ENCODE data around the gene PHC2. TPM values are rescaled to one million over a fixed set of nuclear protein-coding genes. Genes with fewer than 3 reads are reported as not detected.

The PHC2 gene
- total RNA-seq, 1 donor, result 85.4 TPM

- Histone ChIP-seq H3K36me3 (ENCODE audit: insufficient read depth, low read length) (no peaks in the 10 kb centered on the region), H2AFZ (ENCODE audit: low read length) (peak overlapping the region; percentile 42), H3K27ac (ENCODE audit: low read depth, low read length) (peak overlapping the region; percentile 89), H3K4me2 (ENCODE audit: insufficient read depth, low read length) (peak overlapping the region; percentile 75), H3K27me3 (ENCODE audit: insufficient read depth, low read length) (no peaks in the 10 kb centered on the region), H3K4me3 (ENCODE audit: insufficient read depth, low read length) (peak overlapping the region; percentile 40), H4K20me1 (ENCODE audit: insufficient read depth, low read length) (no peaks in the 10 kb centered on the region), H3K9me3 (ENCODE audit: low read depth, low read length) (no peaks in the 10 kb centered on the region), H3K4me1 (ENCODE audit: insufficient read depth, low read length) (peaks cover 25% of the 10 kb centered on the region), H3K79me2 (ENCODE audit: insufficient read depth, low read length) (peaks cover 70% of the 10 kb centered on the region)
- peak; percentile 74 for DNase-seq (ENCODE audit: insufficient read length, low spot score, missing footprints)
- no peak for TF ChIP-seq CTCF (IDR thresholded peaks at IDR 0.05; ENCODE audit: extremely low read depth, low read depth, low read length)
Measured at GRCh38 chr1:33410091-33410701, 20.7 kb downstream of the PHC2 start.

- Histone ChIP-seq H3K4me1 (ENCODE audit: insufficient read depth, low read length) (peaks cover 25% of the 10 kb centered on the region), H3K4me2 (ENCODE audit: insufficient read depth, low read length) (peak overlapping the region; percentile 41), H4K20me1 (ENCODE audit: insufficient read depth, low read length) (no peaks in the 10 kb centered on the region), H3K79me2 (ENCODE audit: insufficient read depth, low read length) (peaks cover 66% of the 10 kb centered on the region), H3K36me3 (ENCODE audit: insufficient read depth, low read length) (no peaks in the 10 kb centered on the region), H2AFZ (ENCODE audit: low read length) (no peak overlapping the region), H3K27me3 (ENCODE audit: insufficient read depth, low read length) (no peaks in the 10 kb centered on the region), H3K9me3 (ENCODE audit: low read depth, low read length) (no peaks in the 10 kb centered on the region), H3K4me3 (ENCODE audit: insufficient read depth, low read length) (no peak overlapping the region), H3K27ac (ENCODE audit: low read depth, low read length) (peak overlapping the region; percentile 89)
- no peak for DNase-seq (ENCODE audit: insufficient read length, low spot score, missing footprints)
- no peak for TF ChIP-seq CTCF (IDR thresholded peaks at IDR 0.05; ENCODE audit: extremely low read depth, low read depth, low read length)
Measured at GRCh38 chr1:33408093-33408436, 22.8 kb downstream of the PHC2 start.

- H3K27me3 ChIP-seq (ENCODE audit: insufficient read depth, low read length), result no peaks in the 10 kb centered on the region
- no peak overlapping the region for H3K4me3 ChIP-seq (ENCODE audit: insufficient read depth, low read length)
- peak overlapping the region; percentile 41 for H3K4me2 ChIP-seq (ENCODE audit: insufficient read depth, low read length)
- peaks cover 62% of the 10 kb centered on the region for H3K79me2 ChIP-seq (ENCODE audit: insufficient read depth, low read length)
- no peaks in the 10 kb centered on the region for H3K36me3 ChIP-seq (ENCODE audit: insufficient read depth, low read length)
- no peak overlapping the region for H2AFZ ChIP-seq (ENCODE audit: low read length)
- H3K4me1 ChIP-seq (ENCODE audit: insufficient read depth, low read length), result peaks cover 25% of the 10 kb centered on the region
- H3K27ac ChIP-seq (ENCODE audit: low read depth, low read length), result peak overlapping the region; percentile 89
- no peak for DNase-seq (ENCODE audit: insufficient read length, low spot score, missing footprints)
- no peaks in the 10 kb centered on the region for H3K9me3 ChIP-seq (ENCODE audit: low read depth, low read length)
- H4K20me1 ChIP-seq (ENCODE audit: insufficient read depth, low read length), result no peaks in the 10 kb centered on the region
- no peak for TF ChIP-seq CTCF (IDR thresholded peaks at IDR 0.05; ENCODE audit: extremely low read depth, low read depth, low read length)
Measured at GRCh38 chr1:33407352-33408092, 23.4 kb downstream of the PHC2 start.

DNA sequence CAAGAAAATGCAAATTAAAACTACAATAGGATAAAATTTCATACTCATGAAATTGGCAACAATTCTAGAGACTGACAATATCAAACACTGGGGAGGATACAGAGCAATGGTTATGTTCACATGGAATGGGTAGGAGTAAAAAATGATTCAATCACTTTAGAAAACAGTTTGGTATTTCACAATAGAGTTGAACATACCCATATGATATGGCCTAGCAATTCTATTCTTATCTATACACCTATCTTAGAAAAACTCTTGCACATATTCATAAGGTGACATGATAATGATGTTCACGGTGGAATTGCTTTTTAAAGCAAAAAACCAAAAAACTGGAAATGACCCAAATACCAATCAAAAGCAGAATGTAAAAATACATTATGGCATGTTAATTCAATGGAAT lies 28.7 kb downstream of the PHC2 start:
- no peak overlapping the region for H3K4me3 ChIP-seq (ENCODE audit: insufficient read depth, low read length)
- DNase-seq (ENCODE audit: insufficient read length, low spot score, missing footprints), result no peak
- H3K9me3 ChIP-seq (ENCODE audit: low read depth, low read length), result no peaks in the 10 kb centered on the region
- no peaks in the 10 kb centered on the region for H4K20me1 ChIP-seq (ENCODE audit: insufficient read depth, low read length)
- no peaks in the 10 kb centered on the region for H3K4me1 ChIP-seq (ENCODE audit: insufficient read depth, low read length)
- TF ChIP-seq CTCF (IDR thresholded peaks at IDR 0.05; ENCODE audit: extremely low read depth, low read depth, low read length), result no peak
- H2AFZ ChIP-seq (ENCODE audit: low read length), result no peak overlapping the region
- H3K4me2 ChIP-seq (ENCODE audit: insufficient read depth, low read length), result no peak overlapping the region
- no peaks in the 10 kb centered on the region for H3K27me3 ChIP-seq (ENCODE audit: insufficient read depth, low read length)
- peaks cover 7% of the 10 kb centered on the region for H3K36me3 ChIP-seq (ENCODE audit: insufficient read depth, low read length)
- peaks cover 75% of the 10 kb centered on the region for H3K79me2 ChIP-seq (ENCODE audit: insufficient read depth, low read length)
- H3K27ac ChIP-seq (ENCODE audit: low read depth, low read length), result no peak overlapping the region

Measured in osteoblast (primary cell).